HG03442 (cell line): Measurements from ENCODE around the gene CSNK1G3.

ENCODE experiments used
- ATAC-seq: cut with Tn5 transposase; IDR thresholded peaks from one replicate; pipeline ENCODE4 v1.9.1; 2021; ENCODE audit warnings: mild to moderate bottlenecking, moderate library complexity; ENCODE audit not compliant: unreplicated experiment

Gene CSNK1G3

GRCh38 chr5:123512611-123513461 lies 859 bp downstream of the CSNK1G3 start:
- peak; percentile 11 for ATAC-seq

GRCh38 chr5:123514615-123515355 lies 2.8 kb downstream of the CSNK1G3 start:
- no peak for ATAC-seq

- ATAC-seq = no peak
Measured at GRCh38 chr5:123515904-123516303, 3.9 kb downstream of the CSNK1G3 start.

DNA sequence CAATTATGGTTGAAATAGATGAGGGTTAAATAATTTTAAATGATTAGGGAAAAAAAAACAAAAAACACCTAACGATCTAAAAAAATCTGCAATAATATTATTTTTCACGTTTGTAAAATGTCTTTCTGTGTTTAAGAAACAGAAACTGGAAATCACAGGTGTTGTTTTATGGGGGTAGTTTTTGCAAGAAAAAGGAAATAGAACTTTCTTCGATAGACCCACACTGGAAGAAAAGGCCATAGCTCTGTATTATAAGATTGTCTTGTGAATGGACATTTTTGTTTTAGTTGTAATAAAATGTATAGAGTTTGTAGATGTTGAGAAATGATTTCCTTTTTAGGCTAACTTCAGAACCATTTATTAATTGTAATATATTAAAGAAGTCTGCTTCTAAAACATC lies 5.5 kb downstream of the CSNK1G3 start:
- no peak for ATAC-seq

GRCh38 chr5:123518111-123518510 lies 6.1 kb downstream of the CSNK1G3 start:
- ATAC-seq = peak; percentile 44

GRCh38 chr5:123520677-123521247 lies 8.8 kb downstream of the CSNK1G3 start:
- ATAC-seq = peak; percentile 60

- ATAC-seq = no peak
Measured at GRCh38 chr5:123524146-123524545, 12.2 kb downstream of the CSNK1G3 start.

GRCh38 chr5:123527190-123527589 lies 15.2 kb downstream of the CSNK1G3 start:
- no peak for ATAC-seq

DNA sequence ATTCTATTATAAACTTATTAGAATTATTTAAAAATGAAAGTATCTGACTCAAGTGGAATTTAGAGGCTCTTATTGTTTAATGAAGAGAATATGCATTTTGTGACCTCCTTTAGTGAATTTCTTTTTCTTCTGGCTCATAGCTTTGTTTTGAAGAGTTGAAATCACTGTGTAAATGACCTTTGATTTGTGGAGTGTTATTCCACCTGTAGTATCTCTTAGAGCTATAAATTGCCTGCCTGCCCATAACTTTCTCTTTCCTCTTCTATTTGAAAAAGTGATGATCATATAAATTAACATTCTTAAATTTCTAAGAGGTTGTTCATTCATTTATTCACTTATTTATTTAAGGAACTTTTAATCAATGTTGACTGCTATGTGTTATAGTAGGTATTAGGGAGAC lies 16.1 kb downstream of the CSNK1G3 start:
- no peak for ATAC-seq

DNA sequence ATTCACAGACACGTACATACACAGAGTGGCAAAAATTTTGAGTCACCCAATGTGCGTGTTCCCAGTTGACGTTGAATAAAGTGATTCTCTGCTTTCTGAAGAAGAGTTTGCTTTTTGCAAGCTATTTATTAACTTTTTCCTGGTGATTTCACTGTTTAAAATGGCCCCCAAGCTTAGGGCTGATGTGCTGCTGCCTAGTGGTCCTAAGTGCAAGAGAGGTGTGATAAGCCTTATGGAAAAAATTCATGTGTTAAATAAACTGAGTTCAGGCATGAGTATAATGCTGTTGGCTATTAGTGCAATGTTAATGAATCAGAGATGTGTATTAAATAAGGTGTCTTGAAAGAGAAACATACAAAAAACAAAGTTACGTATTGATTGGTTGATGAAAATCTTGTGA lies 16.9 kb downstream of the CSNK1G3 start:
- ATAC-seq = no peak

DNA sequence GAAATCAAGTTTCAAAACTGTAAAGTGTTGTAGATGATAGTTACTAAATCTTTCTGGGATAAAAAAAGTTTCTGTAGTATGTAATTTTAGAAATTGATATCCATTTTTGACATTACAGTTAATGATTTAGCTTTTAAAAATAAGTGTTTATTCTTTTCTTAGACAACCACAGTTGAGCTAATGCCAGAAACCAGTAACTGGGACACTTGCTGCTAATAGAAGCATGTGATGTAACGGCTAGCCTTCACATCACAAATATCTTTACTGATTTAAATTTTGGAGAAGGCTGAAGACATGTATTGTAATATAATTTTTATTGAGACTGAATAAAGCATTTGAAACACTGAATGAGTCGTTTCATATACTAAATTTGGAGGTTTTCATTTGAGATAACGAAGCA lies 18.8 kb downstream of the CSNK1G3 start:
- ATAC-seq = no peak

DNA sequence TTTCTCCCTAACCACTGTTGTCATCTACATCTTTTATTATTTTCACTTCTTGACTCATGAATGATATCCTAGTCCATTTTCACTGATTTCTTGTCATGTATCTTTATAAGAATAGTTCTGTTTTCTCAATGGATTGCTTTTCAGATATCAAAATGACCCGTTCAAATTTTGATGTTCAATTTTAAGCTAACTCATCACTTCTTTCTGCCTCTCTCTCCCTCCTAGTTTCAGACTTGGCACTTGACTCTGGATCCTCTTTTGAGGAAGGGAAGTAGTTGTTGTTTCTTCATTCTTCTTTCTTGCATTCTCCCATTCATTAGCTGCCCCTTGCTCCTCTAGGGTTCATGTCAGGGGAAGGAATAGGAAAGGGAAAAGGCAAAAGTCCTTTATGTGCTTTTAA lies 23.7 kb downstream of the CSNK1G3 start:
- ATAC-seq = no peak

GRCh38 chr5:123537256-123537655 lies 25.3 kb downstream of the CSNK1G3 start:
- no peak for ATAC-seq

DNA sequence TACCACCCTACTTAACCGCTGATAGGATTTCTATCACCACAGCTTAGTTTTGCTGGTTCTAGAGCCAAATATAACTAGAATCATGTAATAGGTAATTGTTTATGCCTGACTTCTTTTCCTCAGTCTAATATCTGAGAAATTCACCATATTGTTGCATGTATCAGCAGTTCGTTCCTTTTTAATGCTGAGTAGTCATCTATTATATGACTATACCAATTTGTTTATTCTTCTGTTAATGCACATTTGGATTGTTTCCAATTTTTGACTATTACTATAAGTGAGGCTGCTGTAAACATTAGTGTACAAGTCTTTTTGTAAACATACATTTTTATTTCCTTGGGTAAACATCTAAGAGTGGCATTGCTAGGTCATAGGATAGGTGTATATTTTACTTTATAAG lies 25.9 kb downstream of the CSNK1G3 start:
- ATAC-seq = no peak

DNA sequence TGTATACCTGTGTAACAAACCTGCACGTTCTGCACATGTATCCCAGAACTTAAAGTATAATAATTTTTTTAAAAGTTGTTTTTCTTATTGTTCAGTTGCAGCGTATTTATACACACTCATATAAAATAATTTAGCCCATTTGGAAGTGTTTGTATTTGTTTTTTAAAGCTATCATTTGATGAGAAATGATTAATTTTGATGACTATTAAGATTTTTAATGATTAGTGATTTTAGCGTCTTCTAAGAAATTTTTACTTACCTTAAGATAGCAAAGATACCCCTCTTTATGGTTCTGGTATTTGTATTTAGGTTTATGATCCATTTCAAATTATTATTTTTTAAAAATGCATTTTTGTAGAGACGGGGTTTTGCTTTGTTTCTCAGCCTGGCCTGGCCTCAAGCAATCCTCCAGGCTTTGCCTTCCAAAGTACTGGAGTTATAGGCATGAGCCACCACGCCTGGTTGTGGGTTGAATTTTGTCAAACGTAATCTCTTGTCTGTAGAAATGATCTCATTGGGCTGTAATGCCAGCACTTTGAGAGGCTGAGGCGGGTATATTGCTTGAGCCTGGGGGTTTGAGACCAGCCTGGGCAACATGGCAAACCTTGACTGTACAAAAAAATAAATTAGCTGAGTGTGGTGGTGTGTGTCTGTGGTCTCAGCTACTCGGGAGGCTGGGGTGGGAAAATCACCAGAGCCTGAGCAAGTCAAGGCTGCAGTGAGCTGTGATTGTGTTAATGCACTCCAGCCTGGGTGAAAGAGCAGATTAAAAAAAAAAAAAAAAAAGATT lies 26.9 kb downstream of the CSNK1G3 start:
- no peak for ATAC-seq

- ATAC-seq = no peak
Measured at GRCh38 chr5:123540534-123540933, 28.6 kb downstream of the CSNK1G3 start.

DNA sequence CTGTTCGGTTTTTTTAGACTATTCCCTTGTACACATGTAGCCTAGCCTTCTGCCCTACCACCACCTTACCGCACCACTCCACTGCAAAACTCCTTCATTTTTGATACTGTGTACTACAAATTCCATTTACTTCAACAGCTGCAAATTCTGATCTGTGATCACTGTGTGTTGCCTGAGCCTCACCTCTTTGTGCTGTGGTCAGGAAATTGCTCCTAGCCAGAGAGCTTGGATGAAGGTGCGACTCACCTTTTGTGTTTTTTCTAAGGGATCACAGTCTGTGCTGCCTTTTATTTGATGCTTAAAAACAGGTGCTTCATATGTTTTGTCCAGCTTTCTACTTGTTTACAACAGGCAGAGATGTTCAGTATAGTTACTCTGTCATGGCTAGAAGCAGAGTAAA lies 31.5 kb downstream of the CSNK1G3 start:
- no peak for ATAC-seq

DNA sequence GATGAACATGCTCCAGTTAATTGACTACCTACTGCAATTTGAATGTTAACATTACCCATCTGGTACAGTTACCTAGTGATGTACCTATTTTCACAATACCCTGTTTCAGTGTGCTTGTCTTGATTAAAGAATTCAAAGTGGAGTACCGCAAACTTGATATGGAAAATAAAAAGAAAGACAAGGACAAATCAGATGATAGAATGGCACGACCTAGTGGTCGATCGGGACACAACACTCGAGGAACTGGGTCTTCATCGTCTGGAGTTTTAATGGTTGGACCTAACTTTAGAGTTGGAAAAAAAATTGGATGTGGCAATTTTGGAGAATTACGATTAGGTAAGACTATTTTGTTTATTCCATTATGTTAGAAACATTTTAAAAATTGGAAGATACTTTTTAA lies 33.5 kb downstream of the CSNK1G3 start:
- ATAC-seq = no peak

GRCh38 chr5:123546657-123547056 lies 34.7 kb downstream of the CSNK1G3 start:
- no peak for ATAC-seq

GRCh38 chr5:123549256-123549904 lies 37.4 kb downstream of the CSNK1G3 start:
- ATAC-seq = peak; percentile 99

GRCh38 chr5:123554601-123555000 lies 42.6 kb downstream of the CSNK1G3 start:
- no peak for ATAC-seq
